Ishikawa (cell line): ENCODE results near the gene DKK3.

Experiments
- CEBPB ChIP-seq: IDR thresholded peaks from 2 replicates; pipeline ENCODE4 v1.6.1; 2012
- CREB1 ChIP-seq: IDR thresholded peaks from 2 replicates; pipeline ENCODE4 v1.6.1; 2012; ENCODE audit warnings: low read depth
- EGR1 ChIP-seq: IDR thresholded peaks from 2 replicates; pipeline ENCODE4 v1.6.1; 2012
- EP300 ChIP-seq: IDR thresholded peaks from 2 replicates; pipeline ENCODE4 v1.6.1; 2012; ENCODE audit warnings: borderline replicate concordance
- FOXM1 ChIP-seq: IDR thresholded peaks from 2 replicates; pipeline ENCODE4 v1.6.1; 2012; ENCODE audit warnings: low read depth, borderline replicate concordance
- MAX ChIP-seq: IDR thresholded peaks from 2 replicates; pipeline ENCODE4 v1.6.1; 2012
- NFIC ChIP-seq: IDR thresholded peaks from 2 replicates; pipeline ENCODE4 v1.6.1; 2012
- RAD21 ChIP-seq: IDR thresholded peaks from 2 replicates; pipeline ENCODE4 v1.6.1; 2012; ENCODE audit warnings: low read depth
- REST ChIP-seq: IDR thresholded peaks from 2 replicates; pipeline ENCODE4 v1.6.1; 2012; ENCODE audit warnings: low read depth, mild to moderate bottlenecking
- TAF1 ChIP-seq: IDR thresholded peaks from 2 replicates; pipeline ENCODE4 v1.6.1; 2012; ENCODE audit warnings: low read depth, mild to moderate bottlenecking
- TCF12 ChIP-seq: IDR thresholded peaks from 2 replicates; pipeline ENCODE4 v1.6.1; 2012; ENCODE audit warnings: low read depth
- TEAD4 ChIP-seq: IDR thresholded peaks from 2 replicates; pipeline ENCODE4 v1.6.1; 2012
- USF1 ChIP-seq: IDR thresholded peaks from 2 replicates; pipeline ENCODE4 v1.6.1; 2012
- YY1 ChIP-seq: IDR thresholded peaks from 2 replicates; pipeline ENCODE4 v1.6.1; 2012; ENCODE audit warnings: low read depth
- ZBTB7A ChIP-seq: IDR thresholded peaks from 2 replicates; pipeline ENCODE4 v1.6.1; 2012; ENCODE audit warnings: low read depth

Gene DKK3

DNA sequence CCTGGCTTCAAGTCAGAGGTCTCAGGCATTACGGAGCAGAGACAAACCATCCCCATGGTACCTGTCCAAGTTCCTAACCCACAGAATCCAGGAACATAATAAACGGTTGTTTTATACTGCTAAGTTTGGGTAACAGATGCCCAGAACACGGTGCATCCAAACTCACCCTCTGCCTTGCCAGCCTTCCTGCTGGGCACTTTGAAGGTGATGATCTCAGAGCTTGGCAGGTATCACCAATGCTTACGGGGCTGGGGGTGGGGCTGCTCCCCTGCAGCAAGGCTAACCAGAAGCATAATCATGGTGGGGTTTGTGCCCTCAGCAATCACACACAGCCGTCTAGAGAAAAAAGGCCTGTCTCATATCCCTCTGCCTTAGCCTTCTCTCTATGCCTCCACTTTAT lies 27.1 kb downstream of the DKK3 start:
- no peak for TF ChIP-seq EGR1

DNA sequence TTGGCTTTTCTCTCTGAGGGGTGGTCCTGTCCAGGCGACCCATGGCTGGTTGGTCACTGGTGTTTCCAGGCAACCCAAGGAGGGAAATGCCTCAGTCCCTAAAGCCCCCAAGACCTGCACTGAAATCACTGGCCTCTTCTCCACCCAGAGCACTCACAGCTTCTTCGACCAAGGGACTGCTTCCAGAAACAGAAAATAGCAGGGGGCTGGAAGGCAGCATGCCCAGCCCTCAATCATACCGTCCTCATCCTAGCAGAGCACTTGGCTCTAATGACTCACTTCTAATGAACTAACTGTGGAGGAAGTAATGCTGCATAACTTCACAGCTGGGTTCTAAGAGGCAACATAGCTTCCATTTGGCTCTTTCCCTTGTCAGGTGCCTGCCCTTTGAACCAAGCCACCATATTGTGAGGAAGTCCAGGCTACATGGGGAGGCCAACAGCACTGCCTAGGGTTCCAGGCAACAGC lies 27.6 kb downstream of the DKK3 start:
- TF ChIP-seq MAX (no peak), EP300 (peak; percentile 20; the same call in 1 of the 2 replicates)

DNA sequence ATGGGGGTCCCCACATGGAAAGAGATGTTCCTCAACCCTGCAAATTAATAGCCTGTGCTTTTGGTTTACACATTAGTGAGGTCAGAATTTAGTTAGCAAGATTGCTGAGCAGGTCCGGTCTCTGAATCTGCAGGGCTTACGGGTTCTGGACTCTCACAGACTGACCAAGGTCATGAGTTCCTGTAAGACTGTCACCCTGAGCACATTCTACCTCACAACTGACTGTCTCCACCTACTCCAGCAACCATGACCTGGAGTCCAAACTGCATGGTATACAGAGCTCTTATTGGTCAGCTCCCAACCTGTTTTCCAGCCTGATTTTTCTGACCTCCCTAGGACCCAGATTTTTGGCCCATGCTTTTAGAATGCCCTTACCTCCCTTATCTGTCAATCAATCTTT lies 28.2 kb downstream of the DKK3 start:
- TF ChIP-seq USF1 (no peak), NFIC (no peak), RAD21 (no peak), EGR1 (no peak), CEBPB (no peak), FOXM1 (no peak), YY1 (no peak), TCF12 (no peak), CREB1 (no peak), MAX (no peak), EP300 (no peak), TEAD4 (no peak), REST (no peak)

DNA sequence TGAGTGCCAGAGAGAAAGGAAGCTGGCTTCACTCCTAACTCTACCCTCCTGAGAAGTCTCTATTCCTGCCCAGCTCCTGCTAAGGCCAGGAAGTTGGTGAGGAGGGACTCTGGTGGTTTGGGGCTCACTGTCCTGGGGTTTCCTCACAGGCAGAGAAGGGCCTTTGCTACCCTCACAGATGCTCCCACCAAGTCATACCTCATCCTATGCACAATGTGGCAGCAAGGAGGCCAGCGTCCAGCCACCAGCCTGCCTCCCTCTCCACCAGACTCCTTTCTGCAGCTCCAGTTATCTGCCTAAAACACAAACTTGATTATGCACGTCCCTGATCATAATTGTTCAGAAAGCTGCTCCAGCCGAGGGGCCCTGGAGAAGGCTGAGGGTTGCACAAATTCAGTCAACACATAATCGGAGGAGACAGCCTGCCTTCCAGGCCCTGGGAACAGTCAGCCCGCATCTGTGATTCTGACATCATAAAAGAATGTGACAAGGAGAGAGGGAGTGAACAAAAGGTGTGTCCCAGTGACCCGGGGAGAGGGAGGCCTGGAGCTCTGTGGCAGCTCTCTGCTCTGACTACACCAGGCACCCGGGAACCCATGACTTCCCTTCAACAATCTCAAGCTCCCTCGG lies 28.8 kb downstream of the DKK3 start:
- TF ChIP-seq EP300 (0 out of 2 replicates have a peak, but pooled peaks have one; percentile 7), CEBPB (no peak)

DNA sequence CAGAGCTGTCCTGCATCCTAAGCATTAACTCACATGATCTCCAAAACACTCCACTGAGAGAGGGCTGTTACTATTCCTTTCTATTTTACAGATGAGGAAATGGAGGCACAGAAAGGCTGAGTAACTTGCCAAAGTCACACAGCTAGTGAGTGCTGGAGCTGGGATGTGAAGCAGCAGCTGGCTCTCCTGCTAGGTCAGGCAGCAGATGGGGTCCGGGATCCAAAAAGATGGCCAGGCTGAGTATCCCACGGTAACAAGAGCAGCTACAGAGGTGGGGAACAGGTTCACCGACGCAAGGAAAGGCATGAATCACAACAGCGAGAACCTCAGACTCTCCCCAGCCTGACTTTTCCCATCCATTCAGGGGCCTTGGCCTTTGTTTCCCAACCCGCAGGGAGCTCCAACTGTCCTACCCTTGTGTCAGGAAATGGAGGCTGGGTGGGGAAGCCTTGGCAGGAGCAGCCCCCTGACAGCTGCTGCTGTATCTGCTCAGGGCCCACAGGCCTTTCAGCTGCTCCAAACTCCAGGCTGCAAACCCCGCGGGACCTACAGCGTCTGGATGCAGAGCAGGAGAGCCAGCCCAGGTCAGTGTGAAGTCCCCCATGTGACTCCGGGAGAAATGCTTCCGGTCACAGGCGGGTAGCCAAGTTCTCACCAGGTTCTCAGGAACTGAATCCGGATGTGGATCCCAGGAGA lies 29.5 kb downstream of the DKK3 start:
- TF ChIP-seq TCF12: 0 out of 2 replicates have a peak, but pooled peaks have one; percentile 37
- TF ChIP-seq MAX: peak; percentile 60; the same call in 1 of the 2 replicates
- no peak for TF ChIP-seq CREB1
- TF ChIP-seq NFIC: peak; percentile 61; the same call in 1 of the 2 replicates
- no peak for TF ChIP-seq TAF1
- no peak for TF ChIP-seq EGR1
- no peak for TF ChIP-seq YY1
- TF ChIP-seq USF1: peak; percentile 86
- peak; percentile 49; the same call in 1 of the 2 replicates for TF ChIP-seq EP300

- TF ChIP-seq EP300 (no peak), TEAD4 (no peak), EGR1 (no peak), ZBTB7A (no peak), USF1 (no peak), CEBPB (no peak), NFIC (no peak), RAD21 (no peak), REST (no peak), FOXM1 (no peak), TCF12 (no peak), YY1 (no peak)
Measured at GRCh38 chr11:11978098-11978637, 30.3 kb downstream of the DKK3 start.
